Progenitor cell of endocrine pancreas (in vitro differentiated cells): ENCODE results near the gene PDLIM3. TPM values are rescaled to one million over a fixed set of nuclear protein-coding genes. Genes with fewer than 3 reads are reported as not detected.

ENCODE experiments used
- DNase-seq: peaks from one replicate; pipeline ENCODE4 v3.0.0; 2021; ENCODE audit warnings: low spot score; ENCODE audit not compliant: unreplicated experiment
- H3K27ac Mint-ChIP-seq: 2 replicates; pipeline ENCODE4 v1.8.0; 2021; ENCODE audit warnings: mild to moderate bottlenecking, moderate library complexity, mixed read lengths
- H3K27me3 Mint-ChIP-seq: 2 replicates; pipeline ENCODE4 v1.8.0; 2021; ENCODE audit warnings: mixed read lengths
- H3K36me3 Mint-ChIP-seq: 2 replicates; pipeline ENCODE4 v1.8.0; 2022; ENCODE audit warnings: mixed read lengths; ENCODE audit not compliant: insufficient read depth
- H3K4me1 Mint-ChIP-seq: 2 replicates; pipeline ENCODE4 v1.8.0; 2021; ENCODE audit warnings: low read depth, mixed read lengths
- H3K4me3 Mint-ChIP-seq: 2 replicates; pipeline ENCODE4 v1.8.0; 2021; ENCODE audit warnings: low read depth, mild to moderate bottlenecking, moderate library complexity, mixed read lengths
- H3K9me3 Mint-ChIP-seq: 2 replicates; pipeline ENCODE4 v1.8.0; 2021; ENCODE audit warnings: low read depth, mixed read lengths
- total RNA-seq: library from RNA; stranded (reverse); gene quantifications from 2 replicates; pipeline ENCODE4 v1.2.1, GENCODE V29; 2021
- TF ChIP-seq, protein P1 (sequence below): fragments of 200-600 bp; sonication (generic); IDR thresholded peaks from one replicate; pipeline ENCODE4 v1.5.0; 2021; ENCODE audit warnings: antibody characterized with exemption, mild to moderate bottlenecking; ENCODE audit not compliant: unreplicated experiment

PDLIM3 gene
- total RNA-seq, 1 donor from 2014 or later, result 3.2 TPM

- Mint-ChIP-seq H3K4me3 (no peak overlapping the region), H3K4me1 (no peaks in the 10 kb centered on the region), H3K9me3 (no peaks in the 10 kb centered on the region), H3K36me3 (no peaks in the 10 kb centered on the region), H3K27ac (no peak overlapping the region), H3K27me3 (peaks cover 6% of the 10 kb centered on the region)
- DNase-seq, result no peak
- TF ChIP-seq, protein P1, sequence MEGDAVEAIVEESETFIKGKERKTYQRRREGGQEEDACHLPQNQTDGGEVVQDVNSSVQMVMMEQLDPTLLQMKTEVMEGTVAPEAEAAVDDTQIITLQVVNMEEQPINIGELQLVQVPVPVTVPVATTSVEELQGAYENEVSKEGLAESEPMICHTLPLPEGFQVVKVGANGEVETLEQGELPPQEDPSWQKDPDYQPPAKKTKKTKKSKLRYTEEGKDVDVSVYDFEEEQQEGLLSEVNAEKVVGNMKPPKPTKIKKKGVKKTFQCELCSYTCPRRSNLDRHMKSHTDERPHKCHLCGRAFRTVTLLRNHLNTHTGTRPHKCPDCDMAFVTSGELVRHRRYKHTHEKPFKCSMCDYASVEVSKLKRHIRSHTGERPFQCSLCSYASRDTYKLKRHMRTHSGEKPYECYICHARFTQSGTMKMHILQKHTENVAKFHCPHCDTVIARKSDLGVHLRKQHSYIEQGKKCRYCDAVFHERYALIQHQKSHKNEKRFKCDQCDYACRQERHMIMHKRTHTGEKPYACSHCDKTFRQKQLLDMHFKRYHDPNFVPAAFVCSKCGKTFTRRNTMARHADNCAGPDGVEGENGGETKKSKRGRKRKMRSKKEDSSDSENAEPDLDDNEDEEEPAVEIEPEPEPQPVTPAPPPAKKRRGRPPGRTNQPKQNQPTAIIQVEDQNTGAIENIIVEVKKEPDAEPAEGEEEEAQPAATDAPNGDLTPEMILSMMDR, result no peak
These were observed 6.0 kb upstream of the PDLIM3 start for GRCh38 chr4:185541251-185541727.

DNA sequence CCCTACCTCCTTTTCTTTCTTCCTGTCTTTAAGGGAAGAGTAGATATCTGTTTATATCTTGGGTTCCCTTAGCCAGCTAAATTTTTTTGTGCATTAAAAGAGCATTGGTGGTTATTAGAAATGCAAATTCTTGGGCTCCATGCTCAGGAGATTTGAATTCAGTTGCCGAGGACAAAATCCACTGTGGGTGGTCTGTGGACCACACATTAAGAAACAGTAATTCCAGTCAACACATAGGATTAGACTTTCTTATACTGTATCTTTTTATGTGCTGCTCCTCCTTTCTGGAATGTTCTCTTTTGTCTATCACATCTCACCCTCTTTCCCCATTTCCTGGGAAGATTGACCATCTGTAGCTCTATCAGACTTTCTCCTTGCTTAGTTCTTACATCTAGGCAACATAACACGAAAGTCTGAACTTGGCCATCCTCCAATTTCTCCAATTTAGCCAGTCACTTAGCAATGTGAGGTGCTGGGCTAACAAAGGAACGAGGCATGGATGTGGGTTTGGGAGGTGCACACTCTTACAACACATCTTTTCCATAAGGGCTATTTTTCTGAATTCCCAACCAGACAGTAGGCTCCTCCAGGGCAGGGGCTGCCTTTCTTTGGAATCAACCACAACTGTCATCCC, 5.3 kb upstream of the PDLIM3 start:
- Mint-ChIP-seq H3K4me3 (no peak overlapping the region), H3K27ac (no peak overlapping the region), H3K4me1 (no peaks in the 10 kb centered on the region), H3K27me3 (peaks cover 12% of the 10 kb centered on the region), H3K9me3 (no peaks in the 10 kb centered on the region), H3K36me3 (no peaks in the 10 kb centered on the region)
- no peak for DNase-seq
- TF ChIP-seq, protein P1, result no peak

- Mint-ChIP-seq H3K36me3 (no peaks in the 10 kb centered on the region), H3K9me3 (no peaks in the 10 kb centered on the region), H3K27ac (no peak overlapping the region), H3K4me3 (no peak overlapping the region), H3K27me3 (peaks cover 12% of the 10 kb centered on the region), H3K4me1 (no peaks in the 10 kb centered on the region)
- TF ChIP-seq, protein P1, result no peak
- no peak for DNase-seq
These were observed 4.7 kb upstream of the PDLIM3 start for GRCh38 chr4:185540040-185540439.

DNA sequence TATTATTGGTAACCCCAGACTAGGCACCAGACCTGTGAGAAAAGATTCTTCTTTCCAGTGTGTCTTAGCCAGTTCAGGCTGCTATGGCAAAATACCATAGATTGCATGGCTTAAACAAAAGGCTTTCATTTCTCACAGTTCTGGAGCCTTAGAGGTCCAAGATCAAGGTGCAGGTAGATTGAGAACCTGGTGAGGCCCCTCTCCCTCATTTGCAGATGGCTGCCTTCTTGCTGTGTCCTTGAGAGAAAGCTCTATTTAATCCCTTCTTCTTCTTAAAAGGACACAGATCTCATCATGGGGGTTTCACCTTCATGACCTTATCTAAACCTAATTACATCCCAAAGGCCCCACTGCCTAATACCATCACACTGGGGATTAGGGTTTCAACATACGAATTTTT, 3.5 kb upstream of the PDLIM3 start:
- peaks cover 2% of the 10 kb centered on the region for H3K4me1 Mint-ChIP-seq
- DNase-seq, result no peak

GRCh38 chr4:185536411-185536709, 1.1 kb upstream of the PDLIM3 start:
- peak overlapping the region; percentile 68 for H3K4me3 Mint-ChIP-seq

More for the DNA sequence above, 3.5 kb upstream of the PDLIM3 start:
- Mint-ChIP-seq H3K27ac (no peak overlapping the region), H3K9me3 (no peaks in the 10 kb centered on the region), H3K36me3 (no peaks in the 10 kb centered on the region), H3K4me3 (no peak overlapping the region), H3K27me3 (peaks cover 19% of the 10 kb centered on the region)
- TF ChIP-seq, protein P1, result no peak

More at GRCh38 chr4:185536411-185536709, 1.1 kb upstream of the PDLIM3 start:
- no peak for DNase-seq
- H3K9me3 Mint-ChIP-seq, result no peaks in the 10 kb centered on the region
- TF ChIP-seq, protein P1, result no peak
- no peak overlapping the region for H3K27ac Mint-ChIP-seq
- no peaks in the 10 kb centered on the region for H3K36me3 Mint-ChIP-seq
- peaks cover 2% of the 10 kb centered on the region for H3K4me1 Mint-ChIP-seq
- peaks cover 31% of the 10 kb centered on the region for H3K27me3 Mint-ChIP-seq
